ENCODE measurements around the gene KLK12. TPM values are rescaled to one million over a fixed set of nuclear protein-coding genes. Genes with fewer than 3 reads are reported as not detected.

Gene KLK12
- total RNA-seq, 1 donor from 2014 or later, result 1.9 TPM

DNA sequence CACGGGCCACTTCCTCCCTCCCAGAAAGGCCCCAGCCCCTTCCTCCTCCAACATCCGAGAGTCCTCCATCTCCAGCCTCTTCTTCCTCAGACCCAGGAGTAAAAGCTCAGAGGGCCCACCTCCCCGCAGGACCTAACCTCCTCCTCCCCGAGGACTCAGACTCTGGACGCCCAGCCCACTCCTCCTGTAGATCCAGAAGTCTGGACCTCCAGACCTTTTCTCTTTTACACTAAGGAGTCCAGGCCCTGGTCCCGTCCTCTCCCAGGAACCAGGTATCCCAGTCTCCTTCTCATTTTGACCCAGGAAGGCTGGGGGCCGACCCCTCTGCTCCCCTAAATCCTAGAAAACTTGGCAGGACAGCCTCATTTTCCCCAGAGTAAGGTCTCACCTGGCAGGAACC, 31.5 kb downstream of the KLK12 start:
- Histone ChIP-seq H3K4me1 (no peaks in the 10 kb centered on the region), H3K27me3 (ENCODE audit: low read depth) (peaks cover 51% of the 10 kb centered on the region)
- no peak for ATAC-seq

DNA sequence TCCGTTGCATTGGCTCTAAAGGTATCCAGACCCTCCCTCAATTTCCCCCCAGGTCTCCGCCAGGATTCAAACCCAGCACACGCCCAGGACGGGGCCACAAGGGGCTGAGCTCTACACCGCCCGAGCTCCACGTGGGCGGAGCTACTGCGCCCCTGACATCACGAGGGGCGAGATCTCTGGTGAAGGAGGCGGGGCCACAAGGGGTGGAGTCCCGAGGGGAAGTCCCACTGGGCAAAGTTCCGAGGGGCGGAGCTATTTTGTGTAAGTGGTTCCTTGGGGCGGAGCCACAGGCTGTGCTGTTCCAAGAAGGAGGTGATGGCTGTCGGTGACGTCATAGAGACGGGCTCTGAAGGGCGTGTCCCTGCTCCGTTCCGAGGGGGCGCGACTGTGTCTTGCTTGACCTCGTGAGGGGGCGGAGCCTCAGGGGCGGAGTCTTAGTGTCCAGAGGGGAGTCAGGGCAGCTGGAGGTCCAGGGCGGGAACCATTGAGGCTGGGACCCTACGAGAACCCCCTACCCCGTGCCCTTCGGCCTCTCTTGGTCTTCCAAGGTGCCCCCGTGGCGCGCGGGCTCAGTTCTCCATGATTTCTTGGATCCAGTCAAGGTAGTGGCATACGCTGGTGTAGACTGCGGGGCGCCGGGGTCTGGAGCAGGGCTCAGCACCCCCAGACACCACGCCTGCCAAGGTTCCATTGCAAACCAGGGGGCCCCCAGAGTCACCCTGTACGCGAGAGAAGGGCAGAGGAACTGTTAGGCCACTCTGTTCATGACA, 32.1 kb downstream of the KLK12 start:
- Histone ChIP-seq H3K9me3 (no peaks in the 10 kb centered on the region), H3K4me3 (no peak overlapping the region), H3K36me3 (no peaks in the 10 kb centered on the region), H3K27me3 (ENCODE audit: low read depth) (peaks cover 51% of the 10 kb centered on the region), H3K27ac (no peak overlapping the region), H3K4me1 (no peaks in the 10 kb centered on the region)
- DNase-seq, result no peak
- TF ChIP-seq, protein P1, sequence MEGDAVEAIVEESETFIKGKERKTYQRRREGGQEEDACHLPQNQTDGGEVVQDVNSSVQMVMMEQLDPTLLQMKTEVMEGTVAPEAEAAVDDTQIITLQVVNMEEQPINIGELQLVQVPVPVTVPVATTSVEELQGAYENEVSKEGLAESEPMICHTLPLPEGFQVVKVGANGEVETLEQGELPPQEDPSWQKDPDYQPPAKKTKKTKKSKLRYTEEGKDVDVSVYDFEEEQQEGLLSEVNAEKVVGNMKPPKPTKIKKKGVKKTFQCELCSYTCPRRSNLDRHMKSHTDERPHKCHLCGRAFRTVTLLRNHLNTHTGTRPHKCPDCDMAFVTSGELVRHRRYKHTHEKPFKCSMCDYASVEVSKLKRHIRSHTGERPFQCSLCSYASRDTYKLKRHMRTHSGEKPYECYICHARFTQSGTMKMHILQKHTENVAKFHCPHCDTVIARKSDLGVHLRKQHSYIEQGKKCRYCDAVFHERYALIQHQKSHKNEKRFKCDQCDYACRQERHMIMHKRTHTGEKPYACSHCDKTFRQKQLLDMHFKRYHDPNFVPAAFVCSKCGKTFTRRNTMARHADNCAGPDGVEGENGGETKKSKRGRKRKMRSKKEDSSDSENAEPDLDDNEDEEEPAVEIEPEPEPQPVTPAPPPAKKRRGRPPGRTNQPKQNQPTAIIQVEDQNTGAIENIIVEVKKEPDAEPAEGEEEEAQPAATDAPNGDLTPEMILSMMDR (IDR thresholded peaks at IDR 0.05), result no peak
- intact Hi-C loops (cut with DNase I), result no loop called here
- peak in 1 of 2 donors; percentile 21 for ATAC-seq

More for the DNA sequence above, 31.5 kb downstream of the KLK12 start:
- TF ChIP-seq, protein P1 (IDR thresholded peaks at IDR 0.05), result no peak
- Histone ChIP-seq H3K27ac (no peak overlapping the region), H3K4me3 (no peak overlapping the region), H3K9me3 (no peaks in the 10 kb centered on the region), H3K36me3 (no peaks in the 10 kb centered on the region)
- intact Hi-C loops (cut with DNase I), result no loop called here
- DNase-seq, result no peak

DNA sequence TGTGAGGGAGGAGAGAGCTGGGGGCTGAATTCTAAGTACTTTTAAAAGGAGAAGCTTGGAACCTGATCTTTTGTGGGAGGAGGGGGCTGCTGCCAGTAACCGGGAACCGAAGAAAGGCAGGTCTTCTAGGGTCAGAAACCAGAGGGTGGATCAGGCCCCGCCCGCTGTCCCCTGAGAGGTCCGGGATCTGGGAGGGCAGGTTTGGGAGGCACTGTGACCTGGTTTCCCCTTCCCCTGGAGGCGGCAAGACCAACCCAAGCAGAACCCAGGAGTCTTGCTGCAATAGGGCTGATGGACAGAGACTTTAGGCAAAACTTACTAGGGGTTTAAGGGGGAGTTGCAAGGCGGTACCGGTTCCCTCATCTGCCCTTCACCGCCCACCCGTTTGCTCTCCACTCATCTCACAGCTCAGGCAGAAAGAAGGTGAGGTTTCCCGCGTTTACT, 32.7 kb downstream of the KLK12 start:
- H3K27ac ChIP-seq, result no peak overlapping the region
- no peaks in the 10 kb centered on the region for H3K4me1 ChIP-seq
- H3K4me3 ChIP-seq, result no peak overlapping the region
- no peaks in the 10 kb centered on the region for H3K36me3 ChIP-seq
- TF ChIP-seq, protein P1 (IDR thresholded peaks at IDR 0.05), result no peak
- ATAC-seq, result no peak
- intact Hi-C loops (cut with DNase I), result no loop called here
- peaks cover 51% of the 10 kb centered on the region for H3K27me3 ChIP-seq (ENCODE audit: low read depth)
- DNase-seq, result no peak
- H3K9me3 ChIP-seq, result no peaks in the 10 kb centered on the region

DNA sequence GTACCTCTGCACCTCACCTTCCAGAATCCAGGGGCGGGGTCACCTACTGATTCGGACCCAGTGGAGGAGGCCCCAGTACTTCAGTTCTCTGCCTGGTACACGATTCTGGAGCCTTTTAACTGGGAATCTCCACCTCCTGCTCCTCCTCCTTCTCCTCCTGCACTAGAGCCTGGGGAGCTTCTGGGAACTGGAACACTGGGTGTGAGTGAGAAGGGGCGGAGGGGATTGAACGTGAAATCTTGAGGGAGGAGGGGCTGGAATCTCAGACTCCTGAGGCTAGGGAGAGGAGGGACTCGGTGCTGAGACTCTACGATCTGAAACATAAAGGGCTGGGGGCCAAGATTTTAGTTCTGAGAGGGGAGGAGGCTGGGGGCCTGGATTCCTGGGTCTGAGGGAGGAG, 33.3 kb downstream of the KLK12 start, which contains the start of gene KLK8:
KLK8 (minus strand) TSS at position 90 of the 400 bp plus-strand sequence. CDS start 437 bp downstream, outside the sequence.
- Histone ChIP-seq H3K4me3 (no peak within 1 kb of the TSS), H3K36me3 (no peaks in the 10 kb centered on the region), H3K27me3 (ENCODE audit: low read depth) (peaks cover 47% of the 10 kb centered on the region), H3K27ac (no peak within 1 kb of the TSS), H3K4me1 (no peaks in the 10 kb centered on the region), H3K9me3 (no peaks in the 10 kb centered on the region)
- ATAC-seq (no peak), DNase-seq (no peak)
- TF ChIP-seq, protein P1 (IDR thresholded peaks at IDR 0.05), result no peak
- intact Hi-C loops (cut with DNase I), result no loop called here

DNA sequence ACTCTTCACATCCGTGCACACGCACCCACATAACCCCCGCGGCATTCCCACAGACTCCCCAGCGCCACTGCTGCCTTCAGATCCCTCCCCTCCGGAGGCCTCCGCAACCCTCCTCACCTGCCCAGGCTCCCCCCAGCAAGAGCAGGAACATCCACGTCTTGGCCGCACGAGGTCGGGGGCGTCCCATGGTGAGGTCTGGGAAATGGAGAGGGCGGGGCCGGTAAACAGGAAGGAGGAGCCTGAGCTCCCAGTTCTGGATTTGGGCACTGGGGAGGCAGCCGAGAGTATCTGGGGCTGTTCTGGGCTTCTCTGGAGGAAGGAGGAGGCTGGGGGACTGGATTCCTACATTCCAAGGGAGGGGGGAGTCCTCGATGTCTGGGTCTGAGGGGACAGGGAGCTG, 33.8 kb downstream of the KLK12 start:
- no peak for DNase-seq

More for the DNA sequence above, 33.8 kb downstream of the KLK12 start:
- H3K4me3 ChIP-seq, result no peak overlapping the region
- no peak for ATAC-seq
- TF ChIP-seq, protein P1 (IDR thresholded peaks at IDR 0.05), result no peak
- intact Hi-C loops (cut with DNase I), result no loop called here
- H3K9me3 ChIP-seq, result no peaks in the 10 kb centered on the region
- H3K36me3 ChIP-seq, result no peaks in the 10 kb centered on the region
- no peaks in the 10 kb centered on the region for H3K4me1 ChIP-seq
- H3K27me3 ChIP-seq (ENCODE audit: low read depth), result peaks cover 44% of the 10 kb centered on the region
- H3K27ac ChIP-seq, result no peak overlapping the region

All from lower lobe of right lung (tissue), 2 donors.